ENCODE data around the gene OMP. TPM values are rescaled to one million over a fixed set of nuclear protein-coding genes. Genes with fewer than 3 reads are reported as not detected.
A peak's percentile ranks its signal among the peaks of the same experiment; 100 is the strongest.

OMP gene
- total and polyA plus RNA-seq, 2 experiments from 2014 or later, result not detected

DNA sequence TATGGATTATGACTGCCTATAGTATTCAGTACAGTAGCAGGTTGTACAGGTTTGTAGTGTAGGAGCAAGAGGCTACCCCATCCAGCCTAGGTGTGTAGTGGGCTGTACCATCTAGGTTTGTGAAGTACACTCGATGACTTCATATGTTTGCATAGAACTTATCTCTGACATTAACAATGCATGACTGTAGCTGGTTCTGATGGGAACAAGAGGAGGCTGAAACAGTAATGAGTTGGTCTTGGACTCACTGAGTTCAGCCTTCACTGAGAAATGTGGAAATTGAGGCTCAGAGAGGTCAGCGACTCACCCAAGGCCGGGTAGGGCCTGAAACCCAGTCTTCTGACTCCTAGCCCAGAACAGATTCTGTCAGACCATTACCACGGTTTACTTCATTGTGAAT, 38.4 kb downstream of the OMP start:
- H3K9me3 ChIP-seq (ENCODE audit: low read depth), result no peaks in the 10 kb centered on the region
- TF ChIP-seq EZH2phosphoT487 (IDR thresholded peaks at IDR 0.05; ENCODE audit: low read depth, severe bottlenecking, unreplicated experiment) (no peak), EZH2 (IDR thresholded peaks at IDR 0.05; ENCODE audit: borderline replicate concordance) (no peak), CTCF (IDR thresholded peaks at IDR 0.05; ENCODE audit: poor library complexity) (no peak)
- H3K4me3 ChIP-seq, result no peak overlapping the region
- no peaks in the 10 kb centered on the region for H4K20me1 ChIP-seq (ENCODE audit: insufficient read depth, poor library complexity, severe bottlenecking)
- H2AFZ ChIP-seq, result no peak overlapping the region
- H3K79me2 ChIP-seq, result no peaks in the 10 kb centered on the region
- H3K4me1 ChIP-seq (ENCODE audit: insufficient read depth), result peaks cover 32% of the 10 kb centered on the region
- H3K36me3 ChIP-seq (replicated peaks; ENCODE audit: insufficient read depth, low read depth), result no peaks in the 10 kb centered on the region
- H3K4me2 ChIP-seq, result no peak overlapping the region
- 76% methylated on average over 4 of the region's 4 CpGs for WGBS (ENCODE audit: low lambda C conversion rate, missing lambda C conversion rate)
- no peaks in the 10 kb centered on the region for H3K27me3 ChIP-seq
- DNase-seq (ENCODE audit: low spot score), result peak; percentile 63
- H3K27ac ChIP-seq, result peak overlapping the region; percentile 78
- no peaks in the 10 kb centered on the region for H3K9me2 ChIP-seq (replicated peaks; ENCODE audit: insufficient read depth)

GRCh38 chr11:77141475-77141874, 38.8 kb downstream of the OMP start:
- Histone ChIP-seq H2AFZ (no peak overlapping the region), H3K27ac (peak overlapping the region; percentile 78), H3K27me3 (no peaks in the 10 kb centered on the region), H3K9me2 (replicated peaks; ENCODE audit: insufficient read depth) (no peaks in the 10 kb centered on the region), H3K79me2 (no peaks in the 10 kb centered on the region), H3K4me3 (no peak overlapping the region), H3K36me3 (replicated peaks; ENCODE audit: insufficient read depth, low read depth) (no peaks in the 10 kb centered on the region), H3K4me2 (no peak overlapping the region), H3K9me3 (ENCODE audit: low read depth) (no peaks in the 10 kb centered on the region), H3K4me1 (ENCODE audit: insufficient read depth) (peaks cover 32% of the 10 kb centered on the region), H4K20me1 (ENCODE audit: insufficient read depth, poor library complexity, severe bottlenecking) (no peaks in the 10 kb centered on the region)
- no peak for TF ChIP-seq EZH2phosphoT487 (IDR thresholded peaks at IDR 0.05; ENCODE audit: low read depth, severe bottlenecking, unreplicated experiment)
- no peak for TF ChIP-seq CTCF (IDR thresholded peaks at IDR 0.05; ENCODE audit: poor library complexity)
- no peak for TF ChIP-seq EZH2 (IDR thresholded peaks at IDR 0.05; ENCODE audit: borderline replicate concordance)
- DNase-seq (ENCODE audit: low spot score), result no peak
- 98% methylated on average over 4 of the region's 4 CpGs for WGBS (ENCODE audit: low lambda C conversion rate, missing lambda C conversion rate)

DNA sequence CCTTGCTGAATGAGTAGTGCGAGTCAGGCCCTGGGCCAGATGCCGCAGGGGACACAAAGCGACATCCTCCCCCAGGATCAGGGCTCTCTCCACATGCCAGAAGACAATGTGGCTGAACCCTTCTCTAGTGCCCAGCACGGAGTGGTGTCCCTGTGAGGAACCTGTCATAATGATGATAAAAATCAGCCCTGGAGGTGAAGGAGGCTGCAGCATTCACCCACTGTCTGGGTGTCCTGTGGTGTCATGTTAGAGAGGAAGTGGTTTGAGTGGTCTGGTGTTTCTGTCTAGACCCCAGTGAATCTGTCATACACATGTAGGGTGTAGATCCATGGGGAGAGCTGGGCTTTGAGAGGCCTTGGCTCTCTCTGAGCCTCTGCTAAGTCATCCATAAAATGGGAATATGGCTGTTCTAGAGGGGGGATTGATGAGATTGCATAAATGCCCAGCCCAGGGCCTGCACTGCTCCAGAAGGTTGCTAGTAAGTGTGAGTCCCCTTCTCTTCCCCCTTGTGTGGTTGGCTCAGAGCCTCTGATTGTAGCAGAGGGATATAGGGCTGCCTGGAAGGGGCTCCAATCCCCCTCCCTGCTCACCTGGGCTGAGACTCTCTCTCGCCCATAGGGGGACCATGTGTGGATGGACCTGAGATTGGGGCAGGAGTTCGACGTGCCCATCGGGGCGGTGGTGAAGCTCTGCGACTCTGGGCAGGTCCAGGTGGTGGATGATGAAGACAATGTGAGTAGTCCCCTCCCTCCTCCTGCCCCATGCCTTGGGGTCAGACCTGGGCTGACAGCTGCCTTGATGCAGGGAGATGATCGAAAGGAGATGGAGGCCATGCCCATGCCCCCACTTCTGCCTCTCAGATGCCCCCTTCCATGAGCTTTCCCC, 39.7 kb downstream of the OMP start:
- H2AFZ ChIP-seq, result no peak overlapping the region
- H4K20me1 ChIP-seq (ENCODE audit: insufficient read depth, poor library complexity, severe bottlenecking), result no peaks in the 10 kb centered on the region
- DNase-seq (ENCODE audit: low spot score), result no peak
- no peaks in the 10 kb centered on the region for H3K27me3 ChIP-seq
- H3K79me2 ChIP-seq, result no peaks in the 10 kb centered on the region
- H3K4me3 ChIP-seq, result no peak overlapping the region
- H3K36me3 ChIP-seq (replicated peaks; ENCODE audit: insufficient read depth, low read depth), result no peaks in the 10 kb centered on the region
- no peak overlapping the region for H3K27ac ChIP-seq
- H3K4me1 ChIP-seq (ENCODE audit: insufficient read depth), result peaks cover 32% of the 10 kb centered on the region
- no peaks in the 10 kb centered on the region for H3K9me3 ChIP-seq (ENCODE audit: low read depth)
- no peaks in the 10 kb centered on the region for H3K9me2 ChIP-seq (replicated peaks; ENCODE audit: insufficient read depth)
- H3K4me2 ChIP-seq, result no peak overlapping the region
- WGBS (ENCODE audit: low lambda C conversion rate, missing lambda C conversion rate), result 97% methylated on average over 11 of the region's 11 CpGs
- no peak for TF ChIP-seq EZH2phosphoT487 (IDR thresholded peaks at IDR 0.05; ENCODE audit: low read depth, severe bottlenecking, unreplicated experiment)
- no peak for TF ChIP-seq EZH2 (IDR thresholded peaks at IDR 0.05; ENCODE audit: borderline replicate concordance)

GRCh38 chr11:77143405-77144020, 40.9 kb downstream of the OMP start:
- H3K4me3 ChIP-seq, result no peak overlapping the region
- H3K9me2 ChIP-seq (replicated peaks; ENCODE audit: insufficient read depth), result no peaks in the 10 kb centered on the region
- no peak overlapping the region for H3K4me2 ChIP-seq
- no peaks in the 10 kb centered on the region for H4K20me1 ChIP-seq (ENCODE audit: insufficient read depth, poor library complexity, severe bottlenecking)
- no peak overlapping the region for H3K27ac ChIP-seq
- H3K36me3 ChIP-seq (replicated peaks; ENCODE audit: insufficient read depth, low read depth), result no peaks in the 10 kb centered on the region
- H3K4me1 ChIP-seq (ENCODE audit: insufficient read depth), result peaks cover 44% of the 10 kb centered on the region
- no peak overlapping the region for H2AFZ ChIP-seq
- DNase-seq (ENCODE audit: low spot score), result no peak
- TF ChIP-seq EZH2phosphoT487 (IDR thresholded peaks at IDR 0.05; ENCODE audit: low read depth, severe bottlenecking, unreplicated experiment), result no peak
- no peak for TF ChIP-seq CTCF (IDR thresholded peaks at IDR 0.05; ENCODE audit: poor library complexity)
- no peak for TF ChIP-seq EZH2 (IDR thresholded peaks at IDR 0.05; ENCODE audit: borderline replicate concordance)
- WGBS (ENCODE audit: low lambda C conversion rate, missing lambda C conversion rate), result 88% methylated on average over 8 of the region's 8 CpGs
- no peaks in the 10 kb centered on the region for H3K9me3 ChIP-seq (ENCODE audit: low read depth)
- H3K27me3 ChIP-seq, result no peaks in the 10 kb centered on the region
- H3K79me2 ChIP-seq, result no peaks in the 10 kb centered on the region
